GM21423 (cell line): Measurements from ENCODE around the gene HIVEP3.
A peak's percentile ranks its signal among the peaks of the same experiment; 100 is the strongest.

Experiments
- ATAC-seq: cut with Tn5 transposase; IDR thresholded peaks from one replicate; pipeline ENCODE4 v1.9.1; 2021; ENCODE audit warnings: mild to moderate bottlenecking, moderate library complexity; ENCODE audit not compliant: unreplicated experiment

HIVEP3 gene

DNA sequence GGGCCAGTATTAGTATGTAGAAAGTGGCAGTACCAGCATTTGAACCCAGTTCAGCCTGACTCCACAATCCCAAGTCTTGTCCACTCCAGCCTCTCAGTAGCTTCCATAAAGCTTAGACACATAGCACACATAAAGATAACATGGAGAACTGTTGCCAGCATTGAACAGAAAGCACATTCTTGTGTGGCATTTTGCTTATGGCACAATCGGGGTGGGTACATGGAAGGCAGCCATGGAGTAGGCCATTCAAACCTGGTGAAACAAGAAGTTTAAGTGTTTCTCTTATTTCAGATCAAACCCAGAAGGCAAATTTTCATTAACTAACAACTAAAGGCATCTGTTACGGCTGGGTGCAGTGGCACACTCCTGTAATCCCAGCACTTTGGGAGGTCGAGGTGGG is 102.7 kb downstream of the HIVEP3 start:
- ATAC-seq = no peak

DNA sequence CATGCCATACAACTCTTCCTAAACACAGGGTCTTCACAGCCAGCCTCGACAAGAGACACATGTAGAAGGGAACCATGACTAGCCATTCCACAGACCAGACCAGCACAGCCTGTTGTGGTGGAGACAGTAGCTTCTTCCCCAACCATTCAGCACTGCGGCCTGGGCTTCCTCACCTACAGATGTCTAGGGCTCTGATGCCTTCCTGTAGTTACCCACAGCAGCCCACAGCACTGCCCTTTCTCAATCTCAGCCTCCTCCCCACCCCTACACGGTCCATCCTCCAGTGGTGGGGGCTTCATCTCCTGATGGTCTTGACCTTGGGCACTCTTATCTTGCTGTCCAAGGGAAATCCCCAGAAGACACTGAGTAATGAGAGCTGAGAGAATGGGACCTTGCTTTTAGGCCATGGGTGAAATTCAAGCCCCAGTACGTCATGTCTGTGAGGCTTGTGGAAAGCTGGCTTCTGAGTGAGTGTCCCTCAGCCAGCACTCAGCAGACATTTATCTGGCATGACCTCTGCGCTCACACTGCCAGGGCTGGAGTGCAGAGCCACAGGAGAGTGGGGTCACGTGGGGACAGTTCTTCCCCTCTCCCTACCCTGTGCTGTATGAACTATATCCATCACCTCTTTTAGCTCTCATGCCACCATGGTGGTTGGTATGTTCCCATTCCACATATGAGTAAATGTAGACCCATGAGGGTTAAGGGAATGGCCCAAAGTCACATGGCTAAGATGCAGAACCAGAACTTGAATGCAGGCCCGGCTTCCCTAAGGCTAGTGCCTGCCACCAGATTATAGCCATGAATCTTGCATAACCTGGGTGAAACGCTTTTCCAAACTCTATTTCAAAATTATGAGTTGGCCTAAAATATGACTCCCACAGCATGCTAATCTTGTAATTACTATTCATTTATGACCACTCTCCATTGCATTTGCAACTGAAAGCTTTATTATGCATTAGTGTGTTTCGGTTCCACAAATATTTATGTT is 104.7 kb downstream of the HIVEP3 start:
- ATAC-seq = no peak

DNA sequence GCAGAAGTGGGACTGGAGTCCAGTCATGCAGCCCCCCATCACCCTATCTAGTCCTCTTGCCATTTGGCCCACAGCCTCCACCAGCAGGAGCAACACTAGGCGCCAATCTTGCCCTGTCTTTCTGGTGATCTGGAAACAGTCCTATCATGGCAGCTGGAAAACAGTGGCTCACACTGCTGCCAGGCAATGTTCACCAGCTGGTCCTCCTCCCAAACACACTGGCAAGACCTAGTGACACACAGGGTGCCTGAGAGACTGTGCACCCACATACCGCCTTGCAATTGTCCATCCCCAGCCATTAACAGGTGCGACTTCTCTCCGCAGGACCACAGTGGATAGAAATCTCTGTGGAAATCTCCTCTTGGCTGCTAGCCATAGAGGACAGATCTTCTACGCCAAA is 105.5 kb downstream of the HIVEP3 start:
- no peak for ATAC-seq

DNA sequence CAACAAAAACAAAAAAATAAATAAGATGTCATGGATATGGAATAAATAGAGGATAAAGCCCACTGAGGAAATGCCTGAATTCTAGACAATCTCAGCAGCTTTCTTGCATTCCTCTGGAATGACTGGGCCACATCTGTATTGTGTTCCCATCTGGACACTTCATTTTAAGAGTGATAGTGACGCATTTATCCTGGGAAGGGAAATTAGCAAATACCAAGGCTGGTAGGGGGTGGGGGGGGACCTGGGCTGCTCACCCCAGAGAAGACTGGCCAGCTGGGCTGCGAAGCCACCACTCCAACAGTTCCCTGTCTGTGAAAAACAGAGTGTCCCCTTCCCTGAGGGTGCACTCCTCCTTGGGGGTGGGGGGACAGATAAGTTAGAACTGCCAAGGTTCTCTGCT is 106.3 kb downstream of the HIVEP3 start:
- ATAC-seq = no peak

GRCh38 chr1:41812051-41812450 is 106.7 kb downstream of the HIVEP3 start:
- no peak for ATAC-seq

GRCh38 chr1:41811051-41811795 is 107.5 kb downstream of the HIVEP3 start:
- no peak for ATAC-seq

- no peak for ATAC-seq
These were observed 108.3 kb downstream of the HIVEP3 start for GRCh38 chr1:41810446-41810845.

- ATAC-seq = no peak
These were observed 109.0 kb downstream of the HIVEP3 start for GRCh38 chr1:41809692-41810091.

GRCh38 chr1:41807390-41807789 is 111.3 kb downstream of the HIVEP3 start:
- ATAC-seq = no peak

DNA sequence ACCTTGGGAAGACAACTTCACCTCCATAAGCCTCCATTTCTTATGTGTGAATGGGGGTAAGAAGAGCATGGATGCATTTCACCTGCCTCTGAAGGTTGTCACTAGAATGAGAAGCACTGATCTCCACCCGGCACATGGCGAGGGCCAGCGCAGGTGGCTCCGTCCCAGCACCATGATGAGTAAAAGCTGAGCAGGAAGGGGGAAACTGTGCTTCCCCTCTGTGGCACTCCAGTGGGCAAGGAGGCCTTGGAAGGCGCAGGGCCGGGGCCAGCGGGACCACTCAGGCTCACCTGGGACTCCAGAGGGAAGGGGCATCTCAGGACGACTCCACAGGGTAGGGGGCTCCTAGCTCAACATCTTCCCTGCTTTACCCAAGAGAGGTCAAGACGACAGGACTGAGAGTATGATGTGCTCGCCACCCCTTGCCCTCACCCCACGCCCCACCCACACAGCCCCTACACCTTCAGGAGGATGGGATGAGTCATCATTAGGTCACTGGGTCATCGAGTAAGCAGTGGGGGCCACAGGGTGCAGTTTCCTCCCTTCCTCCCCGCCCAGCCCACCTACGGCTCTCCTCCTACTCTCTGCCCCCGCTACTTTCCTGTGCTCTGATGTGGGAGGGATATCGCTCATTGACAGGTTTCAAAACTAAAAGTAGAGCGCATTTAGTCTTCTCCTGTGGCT is 112.1 kb downstream of the HIVEP3 start:
- ATAC-seq = no peak

DNA sequence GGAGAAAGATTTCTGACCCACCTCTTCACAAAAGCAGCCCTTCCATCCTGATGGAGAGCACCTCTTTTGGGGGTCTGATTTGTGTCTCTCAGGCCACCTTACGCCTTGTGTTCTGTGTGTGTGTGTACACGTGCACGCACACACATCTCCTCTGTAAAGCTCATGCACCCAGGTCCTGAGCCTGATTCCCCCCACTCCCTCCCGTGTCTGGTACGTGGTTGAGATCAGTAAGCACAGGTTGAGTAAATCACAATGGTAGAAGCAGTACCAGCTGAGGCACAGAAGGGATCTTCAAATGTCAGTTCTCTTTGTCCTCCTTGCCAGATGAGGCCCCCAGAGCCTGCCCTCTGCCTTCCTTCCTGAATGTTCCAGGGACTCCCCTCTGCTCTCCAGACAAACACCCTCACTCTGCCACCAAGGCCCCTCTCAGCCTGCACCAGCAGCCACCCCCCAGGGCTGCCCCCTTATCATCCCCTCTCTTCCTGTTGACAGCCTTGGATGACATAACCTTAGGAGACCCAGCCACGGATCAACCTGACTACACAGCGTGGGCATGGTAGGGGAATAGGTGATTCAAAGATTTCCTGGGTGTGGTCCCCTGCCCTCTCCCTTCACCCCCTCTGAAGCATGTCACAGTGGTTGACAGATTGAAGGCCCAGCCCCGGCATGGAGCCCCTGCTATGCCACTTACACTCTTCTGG is 112.8 kb downstream of the HIVEP3 start:
- ATAC-seq = no peak

DNA sequence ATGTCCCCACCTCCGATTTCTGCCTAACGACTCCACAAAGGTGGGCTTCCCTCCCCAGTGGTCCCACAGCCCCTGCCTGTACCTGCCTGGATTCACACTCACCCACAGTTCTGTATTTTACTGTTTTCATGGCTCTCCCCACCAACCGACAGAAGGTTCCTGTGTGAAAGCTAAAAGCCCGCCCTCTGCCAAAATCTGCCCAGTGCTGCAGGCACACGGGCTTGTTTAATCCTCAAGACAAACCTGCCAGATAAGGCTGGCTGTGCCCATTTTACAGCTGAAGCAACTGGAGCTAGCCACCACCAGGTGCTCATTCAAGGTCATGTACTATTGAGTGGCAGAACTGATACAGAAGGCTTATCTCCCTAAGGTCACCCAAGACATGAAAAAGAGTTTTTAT is 114.5 kb downstream of the HIVEP3 start:
- ATAC-seq = no peak

- ATAC-seq = no peak
These were observed 115.1 kb downstream of the HIVEP3 start for GRCh38 chr1:41803656-41804055.

DNA sequence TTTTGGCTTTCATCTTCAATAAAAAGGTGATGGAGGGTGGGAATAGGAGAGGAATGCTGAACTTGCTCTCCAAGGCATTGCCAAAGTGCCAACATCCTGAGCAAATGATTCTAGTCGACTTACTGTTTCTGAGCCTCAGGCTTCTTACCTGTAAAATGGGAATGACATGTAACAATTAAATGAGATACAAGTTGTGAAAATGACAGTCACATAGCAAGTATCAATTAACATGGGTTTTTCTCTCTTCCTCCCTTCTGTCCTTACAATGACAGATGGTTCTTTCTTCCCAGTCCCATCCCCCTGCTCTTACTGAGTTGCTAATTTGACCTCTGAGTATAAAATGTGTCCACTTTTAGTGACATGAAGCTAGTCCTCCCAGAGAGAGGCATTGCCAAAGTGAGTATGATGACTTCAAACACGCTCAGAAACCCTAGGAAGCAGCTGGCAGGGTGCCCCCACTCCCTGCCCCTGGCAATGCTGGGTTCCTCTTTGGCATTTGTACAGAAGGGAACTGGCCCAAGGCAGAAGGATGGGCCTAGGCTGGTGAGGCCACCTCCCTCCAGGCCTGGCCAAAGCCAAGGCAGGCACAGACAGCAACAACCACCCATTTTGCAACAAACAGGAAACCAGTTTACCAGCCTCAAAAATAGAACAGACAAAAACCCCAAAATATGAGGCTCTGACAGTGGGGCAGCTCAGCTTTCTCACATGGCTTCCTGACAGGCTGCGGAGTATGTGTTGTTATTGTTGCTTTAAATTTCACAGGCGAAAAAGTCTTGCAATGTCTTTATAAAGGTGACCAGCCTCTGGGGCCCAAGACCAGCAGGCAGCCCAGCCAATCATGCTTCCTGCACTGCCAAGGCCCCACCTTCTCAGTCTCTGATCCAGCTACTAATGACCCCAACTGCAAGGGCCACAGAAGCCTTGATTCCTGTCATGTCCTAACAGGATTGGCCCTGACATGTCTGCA is 115.9 kb downstream of the HIVEP3 start:
- ATAC-seq = peak; percentile 47

DNA sequence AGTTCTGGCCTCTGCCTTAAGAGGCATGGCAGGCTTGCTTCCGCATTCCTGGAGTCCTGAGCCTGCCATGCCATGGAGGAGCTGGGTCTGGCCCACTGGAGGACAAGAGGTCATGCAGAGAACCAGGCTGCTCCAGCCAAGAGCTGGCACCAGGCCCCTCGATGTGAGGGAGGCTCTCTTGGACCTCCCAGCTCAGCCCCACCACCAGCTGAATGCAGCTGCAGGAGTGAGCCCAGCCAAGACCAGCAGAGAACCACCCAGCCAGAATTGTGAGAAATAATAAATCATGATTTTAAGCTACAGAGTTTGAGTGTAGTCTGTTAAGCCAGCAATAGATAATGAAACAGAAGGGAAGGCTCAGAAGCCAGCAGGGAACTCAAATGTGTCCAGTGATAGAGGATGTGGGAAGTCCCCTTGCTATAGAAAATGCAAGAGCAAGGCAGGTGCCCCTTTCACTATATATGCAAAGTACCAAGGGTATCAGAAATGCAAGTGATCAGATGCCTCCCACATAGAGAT is 118.4 kb downstream of the HIVEP3 start:
- peak; percentile 41 for ATAC-seq

DNA sequence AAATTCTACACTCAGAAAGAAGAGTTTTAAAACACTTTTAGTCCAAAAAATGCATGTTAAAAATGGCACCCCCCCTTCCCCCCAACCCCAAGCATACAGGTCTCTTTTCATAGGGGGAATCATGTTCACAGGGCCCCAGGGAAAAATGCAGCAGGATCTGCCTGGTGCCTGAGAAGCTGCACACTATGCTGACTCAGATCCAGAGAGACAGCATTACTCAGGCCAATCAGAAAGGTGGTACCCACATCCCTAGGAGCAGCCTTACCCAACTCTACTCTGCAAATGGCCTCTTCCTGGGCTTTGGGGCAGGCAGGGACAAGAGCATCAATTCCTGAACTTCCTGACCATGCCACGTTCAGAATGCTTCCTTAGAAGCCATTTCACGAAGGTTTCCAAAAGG is 119.0 kb downstream of the HIVEP3 start:
- no peak for ATAC-seq

DNA sequence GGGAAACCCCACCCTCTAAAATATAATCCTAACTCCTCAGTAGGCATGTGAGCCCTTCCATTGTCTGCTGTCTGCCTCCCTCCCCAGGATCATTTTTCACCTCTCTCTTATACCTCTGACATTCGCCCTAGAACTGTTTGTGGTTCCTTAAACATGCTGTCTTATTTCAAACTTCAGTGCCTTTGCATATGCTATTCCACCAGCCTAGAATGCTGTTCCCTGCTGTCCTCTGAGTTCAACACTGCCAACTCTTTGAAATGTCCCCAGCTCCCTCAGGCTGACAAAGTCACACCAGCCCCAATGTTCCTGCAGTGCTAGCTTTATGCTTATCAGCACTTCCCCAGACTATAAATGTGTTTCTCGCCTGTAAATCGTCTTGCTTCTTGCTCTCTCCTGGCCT is 119.5 kb downstream of the HIVEP3 start:
- ATAC-seq = no peak

- ATAC-seq = no peak
These were observed 123.4 kb downstream of the HIVEP3 start for GRCh38 chr1:41795205-41795762.

DNA sequence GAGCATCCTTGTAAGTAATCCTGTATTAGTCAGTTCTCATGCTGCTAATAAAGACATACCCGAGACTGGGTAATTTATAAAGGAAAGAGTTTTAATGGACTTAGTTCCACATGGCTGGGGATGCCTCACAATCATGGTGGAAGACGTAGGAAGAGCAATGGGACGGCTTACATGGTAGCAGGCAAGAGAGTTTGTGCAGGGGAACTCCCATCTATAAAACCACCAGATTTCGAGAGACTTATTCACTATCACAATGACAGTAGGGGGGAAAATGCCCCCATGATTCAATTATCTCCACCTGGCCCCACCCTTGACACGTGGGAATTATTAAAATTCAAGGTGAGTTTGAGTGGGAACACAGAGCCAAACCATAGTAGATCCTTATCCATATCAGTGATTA is 124.7 kb downstream of the HIVEP3 start:
- no peak for ATAC-seq
